SH-SY5Y (cell line): ENCODE data around the gene MINAR1.

ENCODE experiments used
- GATA2 ChIP-seq: IDR thresholded peaks from 2 replicates; pipeline ENCODE4 v1.6.1; 2011; ENCODE audit warnings: mild to moderate bottlenecking, low read depth, low read length
- GATA3 ChIP-seq: IDR thresholded peaks from 2 replicates; pipeline ENCODE4 v1.6.1; 2011; ENCODE audit warnings: low read depth, mild to moderate bottlenecking, low read length, moderate library complexity

Gene MINAR1

DNA sequence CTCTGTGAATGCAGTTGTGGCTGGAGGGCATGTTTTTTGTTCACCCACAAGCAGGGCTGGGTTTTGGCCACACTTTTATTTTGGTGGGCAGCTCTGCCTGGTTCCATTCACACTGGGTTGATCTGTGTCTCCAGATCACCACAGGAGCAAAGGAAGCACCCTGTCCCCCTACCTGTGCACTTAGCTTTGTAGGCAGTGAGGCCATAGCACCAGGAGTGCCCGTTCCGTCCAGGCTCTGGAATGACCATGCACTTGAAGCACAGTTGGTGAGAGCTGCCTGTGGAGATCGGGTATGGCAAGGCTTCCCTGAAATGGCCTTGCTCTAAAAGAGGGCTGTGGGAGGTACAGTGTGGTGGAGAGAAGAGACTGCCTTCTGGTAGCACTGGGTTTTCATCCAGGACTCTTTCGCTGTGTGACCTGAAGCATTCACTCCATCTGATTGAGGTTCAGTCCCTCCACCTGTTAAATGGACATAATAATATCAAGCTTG is 31.7 kb downstream of the MINAR1 start:
- TF ChIP-seq GATA2 (no peak), GATA3 (no peak)

DNA sequence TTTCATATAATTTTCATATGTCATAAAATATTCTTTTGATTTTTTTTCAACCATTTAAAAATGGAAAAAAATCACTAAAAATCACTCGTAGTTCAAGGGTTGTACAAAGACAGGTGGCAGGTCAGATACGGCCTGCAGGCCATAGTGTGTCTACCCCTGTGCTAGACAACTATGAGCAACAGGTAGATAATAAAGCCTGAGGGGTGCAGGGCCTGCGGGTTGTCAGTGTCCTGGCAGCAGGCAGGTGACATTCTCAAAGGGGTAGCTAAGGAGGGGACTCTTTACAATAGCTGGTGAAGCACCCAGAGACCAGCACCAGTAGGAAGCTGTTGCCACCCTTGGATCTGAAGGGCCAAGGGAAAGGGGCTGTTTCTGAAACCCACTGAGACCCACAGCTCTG is 34.4 kb downstream of the MINAR1 start:
- TF ChIP-seq GATA2 (no peak), GATA3 (no peak)

DNA sequence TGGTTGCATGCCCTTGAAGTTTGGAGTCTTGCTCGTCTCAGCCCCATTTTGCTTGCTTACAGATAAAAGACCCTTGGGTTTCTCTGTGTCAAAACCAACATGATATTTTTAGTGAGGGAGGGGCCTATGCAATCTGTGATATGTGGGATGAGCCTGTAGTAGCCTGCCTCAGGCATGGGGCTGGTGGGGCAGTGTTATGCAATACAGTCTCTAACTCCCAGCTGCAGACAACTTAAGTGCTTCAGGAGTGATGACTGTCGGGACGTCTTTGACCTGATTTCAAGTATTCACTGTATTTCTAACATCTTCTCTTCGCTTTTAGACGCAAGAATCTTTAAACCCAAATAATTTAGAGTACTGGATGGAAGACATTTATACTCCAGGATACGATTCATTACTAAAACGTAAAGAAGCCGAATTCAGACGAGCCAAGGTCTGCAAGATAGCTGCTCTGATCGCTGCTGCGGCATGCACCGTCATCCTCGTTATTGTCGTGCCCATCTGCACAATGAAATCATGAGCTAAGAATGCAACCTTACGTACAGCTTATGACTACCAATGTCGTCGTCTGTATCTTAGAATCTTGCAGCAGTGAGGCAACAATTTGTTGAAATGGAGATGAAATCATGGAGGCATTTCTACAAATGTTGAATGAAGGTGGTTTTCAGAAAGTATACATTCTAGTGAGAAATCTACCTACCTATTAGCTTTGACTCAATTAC is 35.9 kb downstream of the MINAR1 start:
- TF ChIP-seq GATA3 (no peak), GATA2 (no peak)

DNA sequence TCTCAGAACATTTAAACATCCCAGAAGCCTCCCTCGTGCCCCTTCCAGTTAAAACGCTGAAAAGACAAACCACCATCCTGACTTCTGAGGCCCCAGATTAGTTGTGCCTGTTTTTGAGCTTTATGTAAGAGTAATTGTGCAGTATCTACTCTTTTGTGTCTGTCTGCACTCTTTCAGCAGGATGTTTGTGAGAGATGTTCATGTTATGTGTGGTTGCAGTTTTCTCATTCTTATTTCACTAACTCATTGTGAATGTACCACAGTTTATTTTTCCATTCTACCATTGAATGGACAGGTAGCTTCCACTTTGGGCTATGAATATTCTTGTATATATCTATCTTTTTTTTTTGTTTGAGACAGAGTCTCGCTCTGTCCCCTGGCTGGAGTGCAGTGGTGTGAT is 40.3 kb downstream of the MINAR1 start:
- no peak for TF ChIP-seq GATA3
- TF ChIP-seq GATA2 = no peak

DNA sequence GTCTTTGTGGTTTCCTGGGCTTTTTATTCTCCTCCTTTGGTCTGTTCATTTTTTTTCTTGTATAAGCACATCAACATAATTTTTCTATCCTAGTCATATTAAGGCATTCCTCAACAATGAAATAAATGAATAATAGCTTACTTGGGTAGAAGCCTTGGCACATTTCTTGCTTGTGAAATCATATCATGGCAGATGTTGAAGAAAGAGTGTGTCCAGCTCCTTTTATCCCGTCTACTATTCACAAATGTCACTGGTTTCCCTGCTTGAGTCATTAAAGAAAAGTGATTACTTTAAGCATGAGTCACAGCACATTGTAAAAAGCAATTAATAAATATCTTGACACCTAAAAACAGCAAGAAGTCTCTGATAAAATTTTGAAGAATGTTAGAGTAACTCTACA is 42.1 kb downstream of the MINAR1 start:
- no peak for TF ChIP-seq GATA2
- no peak for TF ChIP-seq GATA3

DNA sequence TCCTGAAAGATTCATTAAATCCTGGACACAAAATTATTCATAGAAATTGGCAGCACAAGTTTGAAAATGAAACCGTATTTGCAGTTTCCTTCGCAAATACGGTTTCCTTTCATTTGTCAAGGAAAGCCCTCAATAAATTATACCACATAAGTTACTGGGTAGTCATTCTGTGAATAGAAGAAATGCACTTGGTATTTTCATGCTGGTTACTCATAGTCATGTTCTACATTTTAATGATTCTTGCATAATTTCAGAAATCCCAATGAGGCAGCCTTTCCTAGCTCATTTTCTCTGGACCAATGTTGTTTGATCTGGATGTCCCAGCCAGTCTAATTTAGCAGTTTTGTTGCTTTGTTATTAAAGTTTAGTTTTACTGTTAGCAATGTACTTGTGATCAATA is 43.2 kb downstream of the MINAR1 start:
- TF ChIP-seq GATA2 (no peak), GATA3 (no peak)

DNA sequence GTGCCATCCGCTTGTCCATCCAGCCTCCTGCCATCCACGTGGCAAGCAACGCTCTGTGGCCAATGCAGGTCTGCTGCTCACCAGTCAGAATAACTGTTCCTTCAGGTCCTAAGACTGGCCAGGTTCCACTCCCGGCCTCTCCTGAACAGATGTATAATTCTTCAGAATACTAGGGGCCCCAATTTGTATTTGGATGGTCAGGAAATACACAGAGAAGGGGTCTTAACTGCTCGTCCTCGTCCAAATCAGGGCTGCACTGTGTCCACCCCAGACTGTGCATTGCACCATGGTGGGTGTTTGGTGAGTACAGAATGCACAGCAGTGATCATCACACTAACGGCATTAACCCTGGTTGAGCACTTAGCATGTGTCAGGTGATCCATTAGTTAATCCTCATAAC is 46.0 kb downstream of the MINAR1 start:
- TF ChIP-seq GATA3 (no peak), GATA2 (no peak)

DNA sequence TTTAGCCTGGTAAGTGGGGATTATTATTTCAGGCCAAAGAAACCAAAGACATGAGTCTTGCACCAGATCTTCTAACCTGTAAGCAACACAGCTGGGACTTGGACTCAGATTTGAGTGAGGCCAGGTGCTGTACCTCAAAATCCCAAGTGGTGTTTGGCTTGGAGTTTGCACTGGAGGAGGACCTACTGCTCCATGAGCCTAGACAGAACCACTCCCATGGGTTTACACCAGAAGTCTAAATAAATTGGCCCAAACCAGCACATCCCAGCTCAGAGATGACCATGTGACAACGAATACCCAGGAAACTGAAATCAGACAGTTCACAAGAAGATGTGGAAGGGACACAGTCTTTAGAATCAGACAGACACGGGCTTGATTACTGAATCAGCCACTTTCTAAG is 47.5 kb downstream of the MINAR1 start:
- no peak for TF ChIP-seq GATA2
- TF ChIP-seq GATA3 = no peak

DNA sequence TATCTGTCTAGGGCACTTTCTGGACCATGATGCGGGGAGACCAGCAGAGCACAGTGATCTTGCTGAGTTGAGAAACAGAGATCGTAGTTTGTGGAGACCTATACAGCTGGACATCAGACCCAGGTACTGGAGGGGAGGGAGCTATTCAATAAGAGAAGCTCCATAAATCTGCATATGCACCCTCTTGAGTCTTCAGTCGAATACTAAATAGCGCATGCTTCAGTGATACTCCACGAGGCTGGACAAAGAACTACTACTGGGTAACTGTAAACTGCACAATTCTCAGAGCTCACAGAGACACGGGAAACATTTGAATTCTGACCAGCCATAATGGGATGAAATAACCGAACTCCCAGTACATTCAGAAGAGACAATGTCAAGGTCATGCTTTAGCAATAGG is 49.7 kb downstream of the MINAR1 start:
- TF ChIP-seq GATA2 = no peak
- no peak for TF ChIP-seq GATA3
